Activated T-cell treated with anti-CD3 and anti-CD28 coated beads, Interleukin-2, amount 50 U/mL, for 1 hour (primary cell): ENCODE results near the gene SORT1.
"Not testable (repeated sequence)": the region's sequence is repeated elsewhere in the genome, so short reads cannot be mapped to it uniquely, and the experiment has no call there.

Experiments used
- DNase-seq: peaks from one replicate; pipeline ENCODE4 v3.0.0-alpha.2; 2020

The SORT1 gene

GRCh38 chr1:109379422-109379821 is 18.3 kb downstream of the SORT1 start:
- DNase-seq, result no peak

- no peak for DNase-seq
Observed at GRCh38 chr1:109377698-109378097, 20.0 kb downstream of the SORT1 start.

GRCh38 chr1:109373696-109374095 is 24.0 kb downstream of the SORT1 start:
- DNase-seq, result not testable (repeated sequence)

GRCh38 chr1:109373126-109373525 is 24.6 kb downstream of the SORT1 start:
- no peak for DNase-seq

- DNase-seq, result no peak
Observed at GRCh38 chr1:109372281-109372680, 25.4 kb downstream of the SORT1 start.

- DNase-seq, result no peak
Observed at GRCh38 chr1:109371341-109371739, 26.4 kb downstream of the SORT1 start.

- no peak for DNase-seq
Observed at GRCh38 chr1:109370712-109371340, 26.9 kb downstream of the SORT1 start.

- DNase-seq, result no peak
Observed at GRCh38 chr1:109369167-109369746, 28.5 kb downstream of the SORT1 start.

GRCh38 chr1:109368464-109368863 is 29.3 kb downstream of the SORT1 start:
- no peak for DNase-seq

GRCh38 chr1:109367626-109368025 is 30.1 kb downstream of the SORT1 start:
- no peak for DNase-seq

- DNase-seq, result no peak
Observed at GRCh38 chr1:109365642-109366204, 32.0 kb downstream of the SORT1 start.

- no peak for DNase-seq
Observed at GRCh38 chr1:109361649-109362048, 36.1 kb downstream of the SORT1 start.

GRCh38 chr1:109361069-109361468 is 36.6 kb downstream of the SORT1 start:
- no peak for DNase-seq

GRCh38 chr1:109357616-109358015 is 40.1 kb downstream of the SORT1 start:
- DNase-seq, result no peak

- DNase-seq, result no peak
Observed at GRCh38 chr1:109356915-109357314, 40.8 kb downstream of the SORT1 start.

GRCh38 chr1:109356505-109356904 is 41.2 kb downstream of the SORT1 start:
- no peak for DNase-seq

GRCh38 chr1:109354929-109355328 is 42.8 kb downstream of the SORT1 start:
- no peak for DNase-seq

GRCh38 chr1:109351457-109351856 is 46.3 kb downstream of the SORT1 start:
- DNase-seq, result no peak

GRCh38 chr1:109350655-109351054 is 47.1 kb downstream of the SORT1 start:
- DNase-seq, result no peak

GRCh38 chr1:109350182-109350581 is 47.5 kb downstream of the SORT1 start:
- DNase-seq, result no peak

- no peak for DNase-seq
Observed at GRCh38 chr1:109347511-109347910, 50.2 kb downstream of the SORT1 start.

GRCh38 chr1:109341944-109342930 is 55.5 kb downstream of the SORT1 start:
- DNase-seq, result no peak

GRCh38 chr1:109338608-109339007 is 59.1 kb downstream of the SORT1 start:
- DNase-seq, result no peak
